Gastrocnemius medialis (tissue), 4 donors: ENCODE results near the gene SNCB.

Experiments
- POLR2A ChIP-seq, 2 donors: fragments of 450-650 bp; IDR thresholded peaks; one replicate each; pipeline ENCODE4 v1.6.1; 2017; ENCODE audit warnings: antibody characterized with exemption in 2 of 2, mild to moderate bottlenecking in 2 of 2, moderate library complexity in 2 of 2
- TF ChIP-seq, protein P1 (sequence below), 5 experiments: fragments of 450-650 bp in 3 of 5; fragments of 200-600 bp in 2 of 5; sonication (generic) in 2 of 5; IDR thresholded peaks in 4 of 5; conservative IDR thresholded peaks in 1 of 5; 1 replicate in 4 of 5; 2 replicates in 1 of 5; pipeline ENCODE4 v1.5.1; 2016 to 2019; ENCODE audit warnings: antibody characterized with exemption in 5 of 5, mild to moderate bottlenecking in 3 of 5, moderate library complexity in 3 of 5

DNA sequence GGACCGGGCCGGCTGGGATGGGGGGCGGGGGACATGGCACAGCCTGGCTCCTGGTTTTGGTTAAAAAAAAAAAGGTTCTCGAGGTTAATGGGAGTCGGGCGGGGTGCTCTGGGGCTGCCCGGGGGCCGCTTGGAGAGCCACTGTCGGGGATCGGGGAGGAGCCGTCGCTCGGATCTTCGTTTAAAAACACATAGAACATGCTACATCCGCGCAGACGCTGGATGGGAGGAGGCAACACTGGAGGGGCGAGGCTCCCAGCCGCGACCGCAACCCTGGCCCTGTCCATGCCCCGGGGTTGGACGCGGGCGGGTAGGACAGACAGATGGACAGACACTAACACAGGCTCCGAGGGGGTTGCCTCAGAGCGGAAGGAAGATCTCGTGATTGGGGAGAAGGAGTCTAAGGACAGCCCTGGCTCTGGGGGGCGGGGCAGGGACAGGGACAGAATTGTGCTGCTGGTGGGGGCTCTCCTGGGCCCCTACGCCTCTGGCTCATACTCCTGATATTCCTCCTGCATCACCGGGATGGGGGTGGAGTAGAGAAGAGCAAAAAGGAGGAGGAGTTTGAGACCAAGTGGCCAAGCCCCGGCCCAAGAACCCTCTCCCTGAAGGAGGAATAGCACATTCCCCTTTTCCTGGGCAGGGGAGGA is 9.9 kb downstream of the SNCB start:
- TF ChIP-seq, protein P1, sequence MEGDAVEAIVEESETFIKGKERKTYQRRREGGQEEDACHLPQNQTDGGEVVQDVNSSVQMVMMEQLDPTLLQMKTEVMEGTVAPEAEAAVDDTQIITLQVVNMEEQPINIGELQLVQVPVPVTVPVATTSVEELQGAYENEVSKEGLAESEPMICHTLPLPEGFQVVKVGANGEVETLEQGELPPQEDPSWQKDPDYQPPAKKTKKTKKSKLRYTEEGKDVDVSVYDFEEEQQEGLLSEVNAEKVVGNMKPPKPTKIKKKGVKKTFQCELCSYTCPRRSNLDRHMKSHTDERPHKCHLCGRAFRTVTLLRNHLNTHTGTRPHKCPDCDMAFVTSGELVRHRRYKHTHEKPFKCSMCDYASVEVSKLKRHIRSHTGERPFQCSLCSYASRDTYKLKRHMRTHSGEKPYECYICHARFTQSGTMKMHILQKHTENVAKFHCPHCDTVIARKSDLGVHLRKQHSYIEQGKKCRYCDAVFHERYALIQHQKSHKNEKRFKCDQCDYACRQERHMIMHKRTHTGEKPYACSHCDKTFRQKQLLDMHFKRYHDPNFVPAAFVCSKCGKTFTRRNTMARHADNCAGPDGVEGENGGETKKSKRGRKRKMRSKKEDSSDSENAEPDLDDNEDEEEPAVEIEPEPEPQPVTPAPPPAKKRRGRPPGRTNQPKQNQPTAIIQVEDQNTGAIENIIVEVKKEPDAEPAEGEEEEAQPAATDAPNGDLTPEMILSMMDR (IDR thresholded peaks at IDR 0.05 in 4 of 5, conservative IDR thresholded peaks at IDR 0.05 in 1 of 5), result no peak
- TF ChIP-seq POLR2A (IDR thresholded peaks at IDR 0.05), result no peak
